Activated CD4-positive, alpha-beta T cell treated with anti-CD3 and anti-CD28 coated beads for 36 hours (primary cell): ENCODE results near the gene GPR153. TPM values are rescaled to one million over a fixed set of nuclear protein-coding genes. Genes with fewer than 3 reads are reported as not detected.

Experiments
- ATAC-seq: fragments of 200-7000 bp; cut with Tn5 transposase; one replicate; pipeline ENCODE4 v1.10.0; 2021; ENCODE audit warnings: mild to moderate bottlenecking, moderate library complexity
- CTCF ChIA-PET: fragments of 350-600 bp; sonication (Branson Sonifier 250); formaldehyde crosslinking; loops from one replicate; lab custom pipeline; 2021; ENCODE audit warnings: antibody characterized with exemption; lab: Charles Lee
- POLR2A ChIA-PET: fragments of 350-600 bp; sonication (Branson Sonifier 250); formaldehyde crosslinking; loops from one replicate; lab custom pipeline; 2021; ENCODE audit warnings: antibody characterized with exemption, inconsistent platforms; lab: Charles Lee
- DNase-seq: peaks from one replicate; pipeline ENCODE4 v3.0.0-alpha.2; 2020
- H3K27ac Mint-ChIP-seq: one replicate; pipeline ENCODE4 v1.8.0; 2021; ENCODE audit warnings: mixed read lengths
- H3K27me3 Mint-ChIP-seq: one replicate; pipeline ENCODE4 v1.8.0; 2021; ENCODE audit warnings: mixed read lengths
- H3K36me3 Mint-ChIP-seq: one replicate; pipeline ENCODE4 v1.8.0; 2021; ENCODE audit warnings: low read depth, mixed read lengths
- H3K4me1 Mint-ChIP-seq: one replicate; pipeline ENCODE4 v1.8.0; 2021; ENCODE audit warnings: mixed read lengths
- H3K4me3 Mint-ChIP-seq: one replicate; pipeline ENCODE4 v1.8.0; 2021; ENCODE audit warnings: mild to moderate bottlenecking, moderate library complexity, mixed read lengths
- H3K9me3 Mint-ChIP-seq: one replicate; pipeline ENCODE4 v1.8.0; 2021; ENCODE audit warnings: low read depth, mixed read lengths
- intact Hi-C, 2 experiments: fragments of 100-400 bp; cut with DNase I in 1 of 2; cut with micrococcal nuclease in 1 of 2; formaldehyde crosslinking; loops; one replicate each; pipeline versions ENCODE4 v1.14.2 to v1.15.1; 2022 to 2024; cut with DNase I, micrococcal nuclease
- total RNA-seq, 2 experiments: library from RNA; stranded (reverse); gene quantifications; one replicate each; pipeline ENCODE4 v1.2.3, GENCODE V29; 2021

GPR153 gene
- total RNA-seq, 2 experiments from 2014 or later: 0.16 to 0.25 TPM

- CTCF ChIA-PET: interaction anchor here (0.6 kb wide), 1 partner anchor 85 kb away, joined by 3 read pairs; no protein-coding TSS in a partner anchor
- no peaks in the 10 kb centered on the region for H3K9me3 Mint-ChIP-seq
Observed at GRCh38 chr1:6285336-6285735, 24.4 kb upstream of the GPR153 start.

GRCh38 chr1:6282577-6283270 lies 21.8 kb upstream of the GPR153 start:
- H3K27ac Mint-ChIP-seq: no peak overlapping the region
- no peaks in the 10 kb centered on the region for H3K4me1 Mint-ChIP-seq
- ChIA-PET CTCF (no interaction called here), POLR2A (no interaction called here)
- no peaks in the 10 kb centered on the region for H3K27me3 Mint-ChIP-seq
- H3K9me3 Mint-ChIP-seq: no peaks in the 10 kb centered on the region
- DNase-seq (no peak), ATAC-seq (no peak)
- H3K36me3 Mint-ChIP-seq: peaks cover 1% of the 10 kb centered on the region
- no peak overlapping the region for H3K4me3 Mint-ChIP-seq
- intact Hi-C loops: no loop called here

More at GRCh38 chr1:6285336-6285735, 24.4 kb upstream of the GPR153 start:
- POLR2A ChIA-PET: no interaction called here
- no peak for ATAC-seq
- no peaks in the 10 kb centered on the region for H3K4me1 Mint-ChIP-seq
- H3K4me3 Mint-ChIP-seq: no peak overlapping the region
- intact Hi-C loops: no loop called here
- H3K27me3 Mint-ChIP-seq: no peaks in the 10 kb centered on the region
- peaks cover 4% of the 10 kb centered on the region for H3K36me3 Mint-ChIP-seq
- no peak for DNase-seq
- no peak overlapping the region for H3K27ac Mint-ChIP-seq

DNA sequence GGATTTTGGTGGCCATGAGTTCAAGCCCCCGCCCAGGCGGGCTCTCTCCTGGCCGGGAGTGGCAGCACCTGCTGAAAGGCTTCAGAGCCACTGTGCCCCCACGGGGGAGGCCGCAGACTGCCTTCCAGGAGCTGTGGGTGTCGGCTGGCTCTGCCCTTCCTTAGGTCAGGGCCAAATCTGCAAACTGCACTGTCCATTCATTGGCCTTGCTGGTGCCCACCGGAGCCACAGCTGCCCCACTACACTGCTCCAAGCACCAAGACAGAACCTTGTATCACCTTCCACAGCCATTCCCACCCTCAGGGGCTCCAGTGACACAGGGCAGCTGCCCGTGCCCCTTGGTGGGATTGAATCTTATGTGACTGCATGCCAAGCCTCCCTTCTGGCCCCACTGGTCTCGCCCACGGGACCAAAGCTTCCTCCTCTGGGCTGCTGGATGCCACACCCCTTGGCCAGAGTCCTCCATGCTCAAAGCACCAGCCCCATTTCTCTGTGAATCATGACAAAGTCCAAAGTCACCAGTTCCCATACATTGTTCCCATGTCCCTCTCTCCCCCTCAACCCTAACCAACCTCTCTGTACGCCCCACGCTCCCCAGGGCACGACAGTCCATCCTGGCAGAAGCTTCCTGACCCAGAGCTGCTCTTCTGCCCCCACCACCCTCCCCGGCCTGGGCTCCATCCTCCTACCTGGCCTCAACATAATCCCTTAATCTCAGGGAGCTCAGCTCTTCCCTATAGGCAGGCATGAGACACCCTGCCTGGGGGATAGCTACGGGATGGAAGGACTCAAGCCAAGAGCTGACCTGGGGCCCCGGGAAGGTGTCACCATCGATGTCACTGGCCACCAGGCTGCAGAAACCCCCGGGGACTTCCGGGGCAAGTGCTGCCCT lies 20.9 kb upstream of the GPR153 start:
- Mint-ChIP-seq H3K27ac (no peak overlapping the region), H3K4me3 (no peak overlapping the region), H3K9me3 (no peaks in the 10 kb centered on the region), H3K4me1 (no peaks in the 10 kb centered on the region), H3K27me3 (no peaks in the 10 kb centered on the region), H3K36me3 (no peaks in the 10 kb centered on the region)
- DNase-seq (no peak), ATAC-seq (no peak)
- ChIA-PET CTCF (no interaction called here), POLR2A (interaction anchor here (0.6 kb wide), 1 partner anchor 14 kb away, joined by 3 read pairs; no protein-coding TSS in a partner anchor)
- intact Hi-C loops: no loop called here

- H3K36me3 Mint-ChIP-seq: no peaks in the 10 kb centered on the region
- ChIA-PET POLR2A (no interaction called here), CTCF (interaction anchor here (0.6 to 1.2 kb wide), 2 partner anchors 18 to 19 kb away, joined by 3 read pairs; no protein-coding TSS in a partner anchor)
- no peaks in the 10 kb centered on the region for H3K27me3 Mint-ChIP-seq
- no peak for ATAC-seq
- no peak overlapping the region for H3K4me3 Mint-ChIP-seq
- no peak overlapping the region for H3K27ac Mint-ChIP-seq
- H3K9me3 Mint-ChIP-seq: no peaks in the 10 kb centered on the region
- no peak for DNase-seq
- H3K4me1 Mint-ChIP-seq: no peaks in the 10 kb centered on the region
- intact Hi-C loops: no loop called here
Observed at GRCh38 chr1:6280761-6281451, 20.0 kb upstream of the GPR153 start.

- CTCF ChIA-PET: interaction anchor here (0.6 to 1.4 kb wide), 4 partner anchors 19 to 32 kb away, joined by 3 read pairs; no protein-coding TSS in a partner anchor
- H3K36me3 Mint-ChIP-seq: no peaks in the 10 kb centered on the region
Observed at GRCh38 chr1:6279613-6280383, 18.9 kb upstream of the GPR153 start.

DNA sequence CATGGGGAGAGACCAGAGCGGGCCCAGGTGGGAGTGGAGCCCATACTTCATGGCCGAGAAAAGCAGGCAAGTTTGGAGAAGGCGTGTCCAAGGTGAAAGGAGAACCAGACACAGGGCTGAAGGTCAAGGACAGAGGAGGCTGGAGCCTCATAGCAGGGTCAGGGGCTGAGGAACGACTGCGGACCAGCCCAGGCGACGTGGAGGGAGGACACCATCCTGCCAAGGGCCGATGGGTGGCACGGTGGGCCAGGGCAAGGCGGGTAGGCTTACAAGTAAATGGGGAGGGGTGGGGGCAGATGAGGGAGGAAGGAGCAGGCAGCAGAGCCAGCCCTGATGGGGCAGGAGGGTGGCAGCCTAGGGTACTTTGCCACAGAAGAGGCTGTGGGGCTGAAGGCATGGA lies 18.2 kb upstream of the GPR153 start:
- Mint-ChIP-seq H3K36me3 (no peaks in the 10 kb centered on the region), H3K27ac (no peak overlapping the region), H3K4me1 (no peaks in the 10 kb centered on the region), H3K9me3 (no peaks in the 10 kb centered on the region), H3K27me3 (no peaks in the 10 kb centered on the region), H3K4me3 (no peak overlapping the region)
- no peak for DNase-seq
- ChIA-PET POLR2A (no interaction called here), CTCF (interaction anchor here (1.4 kb wide), 1 partner anchor 31 kb away, joined by 3 read pairs; no protein-coding TSS in a partner anchor)
- intact Hi-C loops: no loop called here
- no peak for ATAC-seq

More at GRCh38 chr1:6279613-6280383, 18.9 kb upstream of the GPR153 start:
- Mint-ChIP-seq H3K27me3 (no peaks in the 10 kb centered on the region), H3K4me1 (no peaks in the 10 kb centered on the region), H3K27ac (no peak overlapping the region), H3K9me3 (no peaks in the 10 kb centered on the region), H3K4me3 (no peak overlapping the region)
- ATAC-seq: no peak
- POLR2A ChIA-PET: no interaction called here
- DNase-seq: no peak
- intact Hi-C loops: no loop called here

GRCh38 chr1:6278263-6278662 lies 17.4 kb upstream of the GPR153 start:
- ChIA-PET POLR2A (no interaction called here), CTCF (no interaction called here)
- H3K9me3 Mint-ChIP-seq: no peaks in the 10 kb centered on the region
- ATAC-seq (no peak), DNase-seq (no peak)
- H3K27ac Mint-ChIP-seq: no peak overlapping the region
- intact Hi-C loops: no loop called here
- H3K4me3 Mint-ChIP-seq: no peak overlapping the region
- no peaks in the 10 kb centered on the region for H3K27me3 Mint-ChIP-seq
- no peaks in the 10 kb centered on the region for H3K36me3 Mint-ChIP-seq
- H3K4me1 Mint-ChIP-seq: no peaks in the 10 kb centered on the region

DNA sequence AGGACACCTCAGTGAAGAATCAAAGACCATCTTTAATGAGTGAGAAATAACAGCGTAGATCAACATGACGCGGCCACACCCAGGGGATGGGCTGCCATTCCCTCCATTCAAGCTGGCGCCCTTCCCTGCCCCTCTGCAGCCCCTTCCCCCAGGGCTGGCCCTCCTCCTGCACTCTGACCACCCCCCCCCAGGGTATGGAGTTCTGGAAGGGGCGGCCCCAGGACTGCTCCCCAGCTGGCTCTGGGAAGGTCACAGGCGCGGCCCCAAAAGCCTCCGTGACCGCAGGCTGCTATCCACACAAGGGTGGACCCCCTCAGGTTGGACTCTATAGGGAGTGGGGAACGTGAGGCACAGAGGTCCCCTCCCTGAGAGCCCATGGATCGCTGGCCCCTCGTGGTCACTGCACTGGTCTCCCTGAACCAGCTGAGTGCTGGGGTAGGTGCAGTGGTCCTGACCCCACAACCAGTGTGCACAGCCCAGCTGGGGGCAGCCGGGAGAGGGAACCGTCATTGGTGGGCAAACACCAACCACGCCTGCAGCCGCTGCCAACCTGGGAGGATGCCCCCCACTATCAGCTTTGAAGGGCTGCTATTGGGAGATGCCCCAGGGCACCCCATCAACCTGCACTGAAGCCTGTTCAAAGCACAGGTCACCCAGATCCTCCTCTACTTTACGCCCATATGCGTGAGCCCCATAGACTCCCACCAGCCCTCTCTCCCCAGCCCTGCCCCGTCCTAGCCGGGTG lies 16.1 kb upstream of the GPR153 start:
- Mint-ChIP-seq H3K4me3 (no peak overlapping the region), H3K36me3 (no peaks in the 10 kb centered on the region), H3K27me3 (no peaks in the 10 kb centered on the region), H3K9me3 (no peaks in the 10 kb centered on the region), H3K27ac (no peak overlapping the region), H3K4me1 (no peaks in the 10 kb centered on the region)
- ChIA-PET CTCF (interaction anchor here (0.6 kb wide), 1 partner anchor 56 kb away, joined by 3 read pairs; no protein-coding TSS in a partner anchor), POLR2A (interaction anchor here (0.6 kb wide), 1 partner anchor 12 kb away, joined by 4 read pairs; no protein-coding TSS in a partner anchor)
- no peak for ATAC-seq
- intact Hi-C loops: no loop called here
- DNase-seq: no peak

DNA sequence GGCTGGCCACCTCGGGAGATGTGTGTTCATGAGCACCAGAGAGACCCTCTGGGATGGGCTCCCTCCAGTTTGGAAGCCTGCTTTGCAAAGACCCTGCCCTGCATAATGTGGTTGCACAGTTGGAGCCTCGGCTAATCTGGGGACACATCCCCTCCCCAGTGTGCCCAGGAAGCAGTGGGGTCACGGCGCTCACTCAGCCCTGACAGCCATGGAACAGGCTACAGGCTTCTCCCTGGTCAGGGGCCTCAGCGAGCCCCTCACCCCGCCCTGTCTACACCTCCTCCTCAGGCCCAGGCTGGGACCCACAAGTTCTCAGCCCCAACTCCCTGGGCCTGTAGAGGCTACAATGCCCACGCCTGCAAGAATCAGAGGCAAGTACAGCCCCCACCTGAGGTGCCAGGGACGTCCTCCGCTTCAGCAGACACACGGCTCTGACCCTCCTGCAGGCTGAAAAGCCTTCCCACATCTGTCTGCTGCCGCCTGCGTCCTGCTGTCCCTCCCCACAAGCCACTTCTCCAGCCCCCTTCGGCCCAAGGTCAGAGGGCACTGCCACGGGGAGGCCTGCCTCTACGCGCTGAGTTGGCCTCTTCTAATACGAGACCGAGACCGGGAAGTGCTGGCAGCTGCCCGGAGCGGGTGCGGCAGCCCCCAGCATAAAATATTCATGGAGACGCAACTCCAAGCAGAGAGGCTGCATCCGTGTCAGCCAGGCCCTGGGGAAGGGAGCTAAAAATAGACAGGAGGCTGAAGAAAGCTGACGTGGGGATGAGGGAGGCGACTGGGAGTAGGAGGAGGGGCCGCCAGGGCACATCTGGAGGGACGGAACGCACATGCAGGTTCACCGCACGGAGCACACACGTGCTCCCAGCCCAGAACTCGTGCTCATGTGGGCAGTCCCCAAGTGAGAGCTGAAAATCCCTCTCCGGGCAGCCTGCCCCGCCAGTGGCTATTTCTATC lies 15.2 kb upstream of the GPR153 start:
- Mint-ChIP-seq H3K36me3 (no peaks in the 10 kb centered on the region), H3K4me3 (no peak overlapping the region), H3K9me3 (no peaks in the 10 kb centered on the region), H3K27me3 (no peaks in the 10 kb centered on the region), H3K4me1 (no peaks in the 10 kb centered on the region), H3K27ac (no peak overlapping the region)
- intact Hi-C loops: no loop called here
- CTCF ChIA-PET: no interaction called here
- POLR2A ChIA-PET: no interaction called here
- ATAC-seq: no peak
- no peak for DNase-seq
